ENCODE results near the gene HELZ2. TPM values are rescaled to one million over a fixed set of nuclear protein-coding genes. Genes with fewer than 3 reads are reported as not detected.

The HELZ2 gene
- total and polyA plus RNA-seq, 2 experiments from 2014 or later = 5.2 to 48.9 TPM

DNA sequence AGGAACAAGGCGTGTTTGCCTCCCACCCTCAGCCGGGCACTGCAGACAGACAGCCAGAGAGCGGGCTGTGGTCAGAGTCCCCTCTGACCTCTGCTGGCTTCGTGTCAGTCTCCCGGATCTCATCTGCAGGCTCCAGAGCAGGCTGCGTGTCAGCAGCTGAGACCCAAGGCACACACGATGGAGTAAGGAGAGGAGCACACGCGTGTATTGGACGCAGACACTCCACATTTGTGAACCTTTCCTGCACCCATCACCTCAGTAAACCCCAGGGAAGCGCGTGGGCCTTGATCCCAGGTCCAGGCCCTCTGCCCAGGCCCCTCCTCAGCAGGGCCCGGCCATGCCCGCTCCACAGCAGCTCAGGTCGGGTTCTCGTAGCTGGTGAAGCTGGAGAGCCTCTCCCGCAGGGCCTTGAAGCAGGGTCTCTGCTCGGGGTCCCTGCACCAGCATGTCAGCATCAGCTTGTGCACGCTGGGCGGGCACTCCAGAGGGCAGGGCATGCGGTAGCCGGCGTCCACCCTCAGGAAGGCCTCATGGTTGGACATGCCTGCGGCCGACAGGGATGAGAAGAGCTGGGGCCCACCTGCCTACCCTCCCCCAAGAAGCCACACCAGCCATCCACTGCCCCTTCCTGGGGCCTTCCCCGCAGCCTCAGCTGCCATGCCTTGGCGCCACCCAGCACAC, 44.7 kb downstream of the HELZ2 start (continued):
- TF ChIP-seq, protein P1, sequence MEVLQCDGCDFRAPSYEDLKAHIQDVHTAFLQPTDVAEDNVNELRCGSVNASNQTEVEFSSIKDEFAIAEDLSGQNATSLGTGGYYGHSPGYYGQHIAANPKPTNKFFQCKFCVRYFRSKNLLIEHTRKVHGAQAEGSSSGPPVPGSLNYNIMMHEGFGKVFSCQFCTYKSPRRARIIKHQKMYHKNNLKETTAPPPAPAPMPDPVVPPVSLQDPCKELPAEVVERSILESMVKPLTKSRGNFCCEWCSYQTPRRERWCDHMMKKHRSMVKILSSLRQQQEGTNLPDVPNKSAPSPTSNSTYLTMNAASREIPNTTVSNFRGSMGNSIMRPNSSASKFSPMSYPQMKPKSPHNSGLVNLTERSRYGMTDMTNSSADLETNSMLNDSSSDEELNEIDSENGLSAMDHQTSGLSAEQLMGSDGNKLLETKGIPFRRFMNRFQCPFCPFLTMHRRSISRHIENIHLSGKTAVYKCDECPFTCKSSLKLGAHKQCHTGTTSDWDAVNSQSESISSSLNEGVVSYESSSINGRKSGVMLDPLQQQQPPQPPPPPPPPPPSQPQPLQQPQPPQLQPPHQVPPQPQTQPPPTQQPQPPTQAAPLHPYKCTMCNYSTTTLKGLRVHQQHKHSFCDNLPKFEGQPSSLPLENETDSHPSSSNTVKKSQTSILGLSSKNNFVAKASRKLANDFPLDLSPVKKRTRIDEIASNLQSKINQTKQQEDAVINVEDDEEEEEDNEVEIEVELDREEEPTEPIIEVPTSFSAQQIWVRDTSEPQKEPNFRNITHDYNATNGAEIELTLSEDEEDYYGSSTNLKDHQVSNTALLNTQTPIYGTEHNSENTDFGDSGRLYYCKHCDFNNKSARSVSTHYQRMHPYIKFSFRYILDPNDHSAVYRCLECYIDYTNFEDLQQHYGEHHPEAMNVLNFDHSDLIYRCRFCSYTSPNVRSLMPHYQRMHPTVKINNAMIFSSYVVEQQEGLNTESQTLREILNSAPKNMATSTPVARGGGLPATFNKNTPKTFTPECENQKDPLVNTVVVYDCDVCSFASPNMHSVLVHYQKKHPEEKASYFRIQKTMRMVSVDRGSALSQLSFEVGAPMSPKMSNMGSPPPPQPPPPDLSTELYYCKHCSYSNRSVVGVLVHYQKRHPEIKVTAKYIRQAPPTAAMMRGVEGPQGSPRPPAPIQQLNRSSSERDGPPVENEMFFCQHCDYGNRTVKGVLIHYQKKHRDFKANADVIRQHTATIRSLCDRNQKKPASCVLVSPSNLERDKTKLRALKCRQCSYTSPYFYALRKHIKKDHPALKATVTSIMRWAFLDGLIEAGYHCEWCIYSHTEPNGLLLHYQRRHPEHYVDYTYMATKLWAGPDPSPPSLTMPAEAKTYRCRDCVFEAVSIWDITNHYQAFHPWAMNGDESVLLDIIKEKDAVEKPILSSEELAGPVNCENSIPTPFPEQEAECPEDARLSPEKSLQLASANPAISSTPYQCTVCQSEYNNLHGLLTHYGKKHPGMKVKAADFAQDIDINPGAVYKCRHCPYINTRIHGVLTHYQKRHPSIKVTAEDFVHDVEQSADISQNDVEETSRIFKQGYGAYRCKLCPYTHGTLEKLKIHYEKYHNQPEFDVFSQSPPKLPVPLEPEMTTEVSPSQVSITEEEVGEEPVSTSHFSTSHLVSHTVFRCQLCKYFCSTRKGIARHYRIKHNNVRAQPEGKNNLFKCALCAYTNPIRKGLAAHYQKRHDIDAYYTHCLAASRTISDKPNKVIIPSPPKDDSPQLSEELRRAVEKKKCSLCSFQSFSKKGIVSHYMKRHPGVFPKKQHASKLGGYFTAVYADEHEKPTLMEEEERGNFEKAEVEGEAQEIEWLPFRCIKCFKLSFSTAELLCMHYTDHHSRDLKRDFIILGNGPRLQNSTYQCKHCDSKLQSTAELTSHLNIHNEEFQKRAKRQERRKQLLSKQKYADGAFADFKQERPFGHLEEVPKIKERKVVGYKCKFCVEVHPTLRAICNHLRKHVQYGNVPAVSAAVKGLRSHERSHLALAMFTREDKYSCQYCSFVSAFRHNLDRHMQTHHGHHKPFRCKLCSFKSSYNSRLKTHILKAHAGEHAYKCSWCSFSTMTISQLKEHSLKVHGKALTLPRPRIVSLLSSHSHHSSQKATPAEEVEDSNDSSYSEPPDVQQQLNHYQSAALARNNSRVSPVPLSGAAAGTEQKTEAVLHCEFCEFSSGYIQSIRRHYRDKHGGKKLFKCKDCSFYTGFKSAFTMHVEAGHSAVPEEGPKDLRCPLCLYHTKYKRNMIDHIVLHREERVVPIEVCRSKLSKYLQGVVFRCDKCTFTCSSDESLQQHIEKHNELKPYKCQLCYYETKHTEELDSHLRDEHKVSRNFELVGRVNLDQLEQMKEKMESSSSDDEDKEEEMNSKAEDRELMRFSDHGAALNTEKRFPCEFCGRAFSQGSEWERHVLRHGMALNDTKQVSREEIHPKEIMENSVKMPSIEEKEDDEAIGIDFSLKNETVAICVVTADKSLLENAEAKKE (CRISPR knock-in tag; IDR thresholded peaks at IDR 0.05) = no peak

DNA sequence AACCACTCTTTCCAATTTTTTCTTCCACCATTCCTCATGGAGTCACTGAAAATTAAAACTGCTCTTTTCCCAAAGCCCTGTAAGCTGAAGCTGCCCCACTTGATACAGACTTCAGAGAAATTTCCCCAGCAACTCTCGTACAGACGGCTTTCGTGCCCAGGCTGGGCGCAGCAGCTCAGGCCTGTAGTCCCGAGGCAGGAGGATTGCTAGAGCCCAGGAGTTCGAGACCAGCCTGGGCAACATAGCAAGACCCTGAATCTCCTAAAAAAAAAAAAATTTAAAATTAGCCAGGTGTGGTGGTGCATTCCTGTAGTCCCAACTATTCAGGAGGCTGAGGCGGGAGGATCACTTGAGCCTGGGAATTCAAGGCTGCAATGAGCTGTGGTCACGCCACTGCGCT, 46.9 kb downstream of the HELZ2 start:
- no peak overlapping the region for H3K4me3 ChIP-seq
- 0 out of 2 replicates have a peak, but pooled peaks cover under 1% of the 10 kb centered on the region for H3K4me1 ChIP-seq (ENCODE audit: insufficient read depth)
- Mint-ChIP-seq H3K4me3 (no peak overlapping the region), H3K4me1 (no peaks in the 10 kb centered on the region), H3K36me3 (ENCODE audit: low read depth) (peaks cover 30% of the 10 kb centered on the region), H3K9me3 (peaks cover 25% of the 10 kb centered on the region), H3K27me3 (ENCODE audit: insufficient read depth, low read depth, poor library complexity) (peaks cover 18% of the 10 kb centered on the region), H3K27ac (no peak overlapping the region)
- H3K9me2 ChIP-seq (ENCODE audit: insufficient read depth) = no peaks in the 10 kb centered on the region
- H2AFZ ChIP-seq = no peak overlapping the region
- H3K27ac ChIP-seq (ENCODE audit: low read depth) = no peak overlapping the region
- H3K79me2 ChIP-seq (replicated peaks; ENCODE audit: insufficient read depth) = no peaks in the 10 kb centered on the region
- H3K36me3 ChIP-seq (ENCODE audit: insufficient read depth) = no peaks in the 10 kb centered on the region
- no peak for DNase-seq (ENCODE audit: low spot score)
- H3F3A ChIP-seq (replicated peaks; ENCODE audit: low read depth) = peaks cover 14% of the 10 kb centered on the region; the same call in 1 of the 2 replicates
- ATAC-seq = no peak
- no peaks in the 10 kb centered on the region for H3K27me3 ChIP-seq (ENCODE audit: insufficient read depth)
- H3K4me2 ChIP-seq = no peak overlapping the region
- peaks cover 2% of the 10 kb centered on the region; the same call in 1 of the 2 replicates for H4K20me1 ChIP-seq (replicated peaks; ENCODE audit: insufficient read depth)
- TF ChIP-seq, protein P2, sequence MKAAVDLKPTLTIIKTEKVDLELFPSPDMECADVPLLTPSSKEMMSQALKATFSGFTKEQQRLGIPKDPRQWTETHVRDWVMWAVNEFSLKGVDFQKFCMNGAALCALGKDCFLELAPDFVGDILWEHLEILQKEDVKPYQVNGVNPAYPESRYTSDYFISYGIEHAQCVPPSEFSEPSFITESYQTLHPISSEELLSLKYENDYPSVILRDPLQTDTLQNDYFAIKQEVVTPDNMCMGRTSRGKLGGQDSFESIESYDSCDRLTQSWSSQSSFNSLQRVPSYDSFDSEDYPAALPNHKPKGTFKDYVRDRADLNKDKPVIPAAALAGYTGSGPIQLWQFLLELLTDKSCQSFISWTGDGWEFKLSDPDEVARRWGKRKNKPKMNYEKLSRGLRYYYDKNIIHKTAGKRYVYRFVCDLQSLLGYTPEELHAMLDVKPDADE (IDR thresholded peaks at IDR 0.05) = no peak
- TF ChIP-seq, protein P3, sequence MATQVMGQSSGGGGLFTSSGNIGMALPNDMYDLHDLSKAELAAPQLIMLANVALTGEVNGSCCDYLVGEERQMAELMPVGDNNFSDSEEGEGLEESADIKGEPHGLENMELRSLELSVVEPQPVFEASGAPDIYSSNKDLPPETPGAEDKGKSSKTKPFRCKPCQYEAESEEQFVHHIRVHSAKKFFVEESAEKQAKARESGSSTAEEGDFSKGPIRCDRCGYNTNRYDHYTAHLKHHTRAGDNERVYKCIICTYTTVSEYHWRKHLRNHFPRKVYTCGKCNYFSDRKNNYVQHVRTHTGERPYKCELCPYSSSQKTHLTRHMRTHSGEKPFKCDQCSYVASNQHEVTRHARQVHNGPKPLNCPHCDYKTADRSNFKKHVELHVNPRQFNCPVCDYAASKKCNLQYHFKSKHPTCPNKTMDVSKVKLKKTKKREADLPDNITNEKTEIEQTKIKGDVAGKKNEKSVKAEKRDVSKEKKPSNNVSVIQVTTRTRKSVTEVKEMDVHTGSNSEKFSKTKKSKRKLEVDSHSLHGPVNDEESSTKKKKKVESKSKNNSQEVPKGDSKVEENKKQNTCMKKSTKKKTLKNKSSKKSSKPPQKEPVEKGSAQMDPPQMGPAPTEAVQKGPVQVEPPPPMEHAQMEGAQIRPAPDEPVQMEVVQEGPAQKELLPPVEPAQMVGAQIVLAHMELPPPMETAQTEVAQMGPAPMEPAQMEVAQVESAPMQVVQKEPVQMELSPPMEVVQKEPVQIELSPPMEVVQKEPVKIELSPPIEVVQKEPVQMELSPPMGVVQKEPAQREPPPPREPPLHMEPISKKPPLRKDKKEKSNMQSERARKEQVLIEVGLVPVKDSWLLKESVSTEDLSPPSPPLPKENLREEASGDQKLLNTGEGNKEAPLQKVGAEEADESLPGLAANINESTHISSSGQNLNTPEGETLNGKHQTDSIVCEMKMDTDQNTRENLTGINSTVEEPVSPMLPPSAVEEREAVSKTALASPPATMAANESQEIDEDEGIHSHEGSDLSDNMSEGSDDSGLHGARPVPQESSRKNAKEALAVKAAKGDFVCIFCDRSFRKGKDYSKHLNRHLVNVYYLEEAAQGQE (IDR thresholded peaks at IDR 0.05; ENCODE audit: unreplicated experiment) = no peak
- TF ChIP-seq EZH2phosphoT487 (IDR thresholded peaks at IDR 0.05; ENCODE audit: unreplicated experiment) = no peak
- TF ChIP-seq, protein P4, sequence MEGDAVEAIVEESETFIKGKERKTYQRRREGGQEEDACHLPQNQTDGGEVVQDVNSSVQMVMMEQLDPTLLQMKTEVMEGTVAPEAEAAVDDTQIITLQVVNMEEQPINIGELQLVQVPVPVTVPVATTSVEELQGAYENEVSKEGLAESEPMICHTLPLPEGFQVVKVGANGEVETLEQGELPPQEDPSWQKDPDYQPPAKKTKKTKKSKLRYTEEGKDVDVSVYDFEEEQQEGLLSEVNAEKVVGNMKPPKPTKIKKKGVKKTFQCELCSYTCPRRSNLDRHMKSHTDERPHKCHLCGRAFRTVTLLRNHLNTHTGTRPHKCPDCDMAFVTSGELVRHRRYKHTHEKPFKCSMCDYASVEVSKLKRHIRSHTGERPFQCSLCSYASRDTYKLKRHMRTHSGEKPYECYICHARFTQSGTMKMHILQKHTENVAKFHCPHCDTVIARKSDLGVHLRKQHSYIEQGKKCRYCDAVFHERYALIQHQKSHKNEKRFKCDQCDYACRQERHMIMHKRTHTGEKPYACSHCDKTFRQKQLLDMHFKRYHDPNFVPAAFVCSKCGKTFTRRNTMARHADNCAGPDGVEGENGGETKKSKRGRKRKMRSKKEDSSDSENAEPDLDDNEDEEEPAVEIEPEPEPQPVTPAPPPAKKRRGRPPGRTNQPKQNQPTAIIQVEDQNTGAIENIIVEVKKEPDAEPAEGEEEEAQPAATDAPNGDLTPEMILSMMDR (conservative IDR thresholded peaks at IDR 0.05; ENCODE audit: low read depth in 2 of 2) = no peak
- TF ChIP-seq JUNB (IDR thresholded peaks at IDR 0.05; ENCODE audit: unreplicated experiment) = no peak
